Stimulated activated CD8-positive, alpha-beta memory T cell treated with anti-CD3 and anti-CD28 coated beads, Interleukin-15, amount 100 ng/mL, for 1 hour (primary cell): ENCODE results near the gene ADH4.
"Not testable (repeated sequence)": the region's sequence is repeated elsewhere in the genome, so short reads cannot be mapped to it uniquely, and the experiment has no call there.

ENCODE experiments used
- DNase-seq: peaks from one replicate; pipeline ENCODE4 v3.0.0-alpha.2; 2020; ENCODE audit warnings: low read depth

The ADH4 gene

GRCh38 chr4:99144070-99144469 lies at the start of gene ADH4:
Gene ADH4, minus strand, starts transcription at chr4:99144297. Its CDS starts 75 bp downstream, at chr4:99144222.
- DNase-seq = no peak

- no peak for DNase-seq
Observed at GRCh38 chr4:99190336-99190735, 46.2 kb upstream of the ADH4 start.

- not testable (repeated sequence) for DNase-seq
Observed at GRCh38 chr4:99189900-99190299, 45.8 kb upstream of the ADH4 start.

- no peak for DNase-seq
Observed at GRCh38 chr4:99186029-99186428, 41.9 kb upstream of the ADH4 start.

GRCh38 chr4:99185581-99185980 lies 41.5 kb upstream of the ADH4 start:
- no peak for DNase-seq

- no peak for DNase-seq
Observed at GRCh38 chr4:99180382-99181070, 36.4 kb upstream of the ADH4 start.

- DNase-seq = no peak
Observed at GRCh38 chr4:99179626-99180025, 35.5 kb upstream of the ADH4 start.

GRCh38 chr4:99179178-99179577 lies 35.1 kb upstream of the ADH4 start:
- no peak for DNase-seq

- no peak for DNase-seq
Observed at GRCh38 chr4:99166544-99166943, 22.4 kb upstream of the ADH4 start.

- no peak for DNase-seq
Observed at GRCh38 chr4:99165978-99166377, 21.9 kb upstream of the ADH4 start.

GRCh38 chr4:99161373-99162099 lies 17.4 kb upstream of the ADH4 start:
- no peak for DNase-seq

GRCh38 chr4:99159699-99160098 lies 15.6 kb upstream of the ADH4 start:
- no peak for DNase-seq

- no peak for DNase-seq
Observed at GRCh38 chr4:99157478-99157935, 13.4 kb upstream of the ADH4 start.

GRCh38 chr4:99156992-99157391 lies 12.9 kb upstream of the ADH4 start:
- no peak for DNase-seq

- DNase-seq = no peak
Observed at GRCh38 chr4:99154658-99155342, 10.7 kb upstream of the ADH4 start.

GRCh38 chr4:99151995-99152394 lies 7.9 kb upstream of the ADH4 start:
- DNase-seq = no peak

GRCh38 chr4:99151452-99151851 lies 7.4 kb upstream of the ADH4 start:
- no peak for DNase-seq

GRCh38 chr4:99149426-99150019 lies 5.4 kb upstream of the ADH4 start:
- no peak for DNase-seq

- DNase-seq = no peak
Observed at GRCh38 chr4:99148550-99148949, 4.5 kb upstream of the ADH4 start.

- no peak for DNase-seq
Observed at GRCh38 chr4:99144587-99144986, 490 bp upstream of the ADH4 start.

- DNase-seq = no peak
Observed at GRCh38 chr4:99136329-99136728, 7.8 kb downstream of the ADH4 start.

GRCh38 chr4:99135541-99136162 lies 8.4 kb downstream of the ADH4 start:
- DNase-seq = no peak
